ENCODE data around the gene CPS1. TPM values are rescaled to one million over a fixed set of nuclear protein-coding genes. Genes with fewer than 3 reads are reported as not detected.
A peak's percentile ranks its signal among the peaks of the same experiment; 100 is the strongest.

CPS1 gene
- total RNA-seq, 1 experiment from 2014 or later = 14.2 TPM

- Histone ChIP-seq H2BK120ac (ENCODE audit: low read depth, low read length, poor library complexity, severe bottlenecking) (no peak overlapping the region), H2AFZ (ENCODE audit: low read length) (no peak overlapping the region), H4K91ac (ENCODE audit: insufficient read length, low read depth, low read length) (no peak overlapping the region), H2BK5ac (ENCODE audit: insufficient read length, low read length) (no peak overlapping the region), H3K23me2 (ENCODE audit: insufficient read length, low read depth, low read length, poor library complexity, severe bottlenecking) (no peaks in the 10 kb centered on the region), H2AK5ac (ENCODE audit: insufficient read length, low read length) (no peak overlapping the region), H3K79me1 (ENCODE audit: insufficient read depth, low read depth, low read length, poor library complexity, severe bottlenecking) (no peaks in the 10 kb centered on the region), H4K8ac (replicated peaks; ENCODE audit: insufficient read length, low read depth, low read length) (no peak overlapping the region), H3K4ac (ENCODE audit: low read depth, low read length) (no peak overlapping the region), H3K4me1 (ENCODE audit: insufficient read depth, low read length) (no peaks in the 10 kb centered on the region; the same call in 1 of the 2 replicates), H3T11ph (ENCODE audit: low read length) (no peak overlapping the region), H3K27me3 (ENCODE audit: insufficient read depth, low read length) (no peaks in the 10 kb centered on the region), H3K23ac (ENCODE audit: insufficient read length, low read depth, low read length) (no peak overlapping the region), H3K18ac (ENCODE audit: insufficient read length, low read depth, low read length) (no peak overlapping the region), H3K9ac (ENCODE audit: extremely low read depth, insufficient read length, low read length) (no peak overlapping the region), H3K27ac (ENCODE audit: insufficient read length, low read depth, low read length) (no peak overlapping the region), H3K79me2 (ENCODE audit: insufficient read depth, low read length) (no peaks in the 10 kb centered on the region), H2BK20ac (ENCODE audit: low read depth, low read length, poor library complexity, severe bottlenecking) (no peak overlapping the region), H3K4me2 (ENCODE audit: insufficient read depth, insufficient read length, low read length) (no peak overlapping the region), H2BK15ac (ENCODE audit: low read depth, low read length) (no peak overlapping the region), H2BK12ac (ENCODE audit: insufficient read length, low read depth, low read length) (no peak overlapping the region), H3K9me3 (ENCODE audit: control insufficient read depth, low read depth, low read length) (no peaks in the 10 kb centered on the region), H4K5ac (ENCODE audit: insufficient read length, low read depth, low read length) (no peak overlapping the region), H3K56ac (ENCODE audit: insufficient read length, low read depth, low read length) (no peak overlapping the region), H3K14ac (ENCODE audit: insufficient read depth, low read length) (no peak overlapping the region), H4K20me1 (ENCODE audit: control insufficient read depth, insufficient read depth, insufficient read length) (no peaks in the 10 kb centered on the region)
- peak overlapping the region; percentile 66 to 81 (median 74); a peak in 5 of 7 replicates for H3K27ac Mint-ChIP-seq
- no CpG with 5 or more reads among the region's 3 CpGs for WGBS (ENCODE audit: extremely low coverage, insufficient read length, low lambda C conversion rate)
- DNase-seq = no peak
- H3K4me1 Mint-ChIP-seq = peaks cover 44 to 45% of the 10 kb centered on the region in 2 experiments
- no peak for TF ChIP-seq CTCF (conservative IDR thresholded peaks at IDR 0.05)
- H3K36me3 Mint-ChIP-seq (ENCODE audit: insufficient read depth in 1 of 3, low read depth in 3 of 3) = no peaks in the 10 kb centered on the region; a peak in 1 of 7 replicates
- no peaks in the 10 kb centered on the region for H3K9me3 Mint-ChIP-seq
- no peaks in the 10 kb centered on the region for H3K27me3 Mint-ChIP-seq (ENCODE audit: low read depth)
- no peak overlapping the region for H3K4me3 Mint-ChIP-seq
Measured at GRCh38 chr2:210718503-210718902, 162.1 kb downstream of the CPS1 start.

Data from H9 (cell line).